ENCODE data around the gene FREY1. TPM values are rescaled to one million over a fixed set of nuclear protein-coding genes. Genes with fewer than 3 reads are reported as not detected.
A peak's percentile ranks its signal among the peaks of the same experiment; 100 is the strongest.

Gene FREY1
- total RNA-seq, 4 donors from 2014 or later: 4.9 TPM; not detected in 3

GRCh38 chr11:45917286-45917622 lies 10.2 kb upstream of the FREY1 start:
- Histone ChIP-seq H3K27ac (peak overlapping the region; percentile 87 to 97 (median 88)), H3K4me3 (peak overlapping the region; percentile 75 to 95 (median 81)), H3K36me3 (peaks cover 0 to 39% (median 0%) of the 10 kb centered on the region in 3 donors), H3K27me3 (peaks cover 0 to 10% of the 10 kb centered on the region in 2 donors), H3K9me3 (no peaks in the 10 kb centered on the region), H3K4me1 (peaks cover 1 to 21% (median 12%) of the 10 kb centered on the region in 4 donors)
- TF ChIP-seq CTCF (IDR thresholded peaks at IDR 0.05): no peak
- no peak for TF ChIP-seq POLR2A (IDR thresholded peaks at IDR 0.05)
- DNase-seq: no peak

GRCh38 chr11:45915446-45915845 lies 8.4 kb upstream of the FREY1 start:
- no peak overlapping the region for H3K27ac ChIP-seq
- TF ChIP-seq POLR2A (IDR thresholded peaks at IDR 0.05) (no peak), CTCF (IDR thresholded peaks at IDR 0.05) (no peak)
- H3K4me3 ChIP-seq: no peak overlapping the region
- no peaks in the 10 kb centered on the region for H3K27me3 ChIP-seq
- H3K9me3 ChIP-seq: no peaks in the 10 kb centered on the region
- H3K4me1 ChIP-seq: peaks cover 0 to 15% (median 6%) of the 10 kb centered on the region in 4 donors
- DNase-seq: no peak
- H3K36me3 ChIP-seq: peaks cover 0 to 57% (median 0%) of the 10 kb centered on the region in 3 donors

GRCh38 chr11:45913942-45914635 lies 7.0 kb upstream of the FREY1 start:
- no peak for DNase-seq
- TF ChIP-seq CTCF (IDR thresholded peaks at IDR 0.05) (no peak), POLR2A (IDR thresholded peaks at IDR 0.05) (no peak)

GRCh38 chr11:45913514-45913913 lies 6.4 kb upstream of the FREY1 start:
- H3K4me1 ChIP-seq: peaks cover 0 to 15% (median 3%) of the 10 kb centered on the region in 4 donors
- no peak overlapping the region for H3K27ac ChIP-seq
- TF ChIP-seq POLR2A (IDR thresholded peaks at IDR 0.05) (no peak), CTCF (IDR thresholded peaks at IDR 0.05) (no peak)
- H3K27me3 ChIP-seq: no peaks in the 10 kb centered on the region
- no peaks in the 10 kb centered on the region for H3K9me3 ChIP-seq
- H3K4me3 ChIP-seq: no peak overlapping the region
- peaks cover 0 to 72% (median 0%) of the 10 kb centered on the region in 3 donors for H3K36me3 ChIP-seq
- no peak for DNase-seq

More at GRCh38 chr11:45913942-45914635, 7.0 kb upstream of the FREY1 start:
- Histone ChIP-seq H3K4me1 (peaks cover 0 to 15% (median 4%) of the 10 kb centered on the region in 4 donors), H3K27me3 (no peaks in the 10 kb centered on the region), H3K4me3 (no peak overlapping the region), H3K9me3 (no peaks in the 10 kb centered on the region), H3K27ac (no peak overlapping the region), H3K36me3 (peaks cover 0 to 70% (median 0%) of the 10 kb centered on the region in 3 donors)

GRCh38 chr11:45910623-45911022 lies 3.6 kb upstream of the FREY1 start:
- TF ChIP-seq POLR2A (IDR thresholded peaks at IDR 0.05) (no peak), CTCF (IDR thresholded peaks at IDR 0.05) (no peak)
- no peaks in the 10 kb centered on the region for H3K9me3 ChIP-seq
- no peak overlapping the region for H3K4me3 ChIP-seq
- peaks cover 0 to 14% (median 0%) of the 10 kb centered on the region in 4 donors for H3K4me1 ChIP-seq
- H3K27me3 ChIP-seq: no peaks in the 10 kb centered on the region
- no peak for DNase-seq
- H3K27ac ChIP-seq: no peak overlapping the region
- peaks cover 0 to 66% (median 0%) of the 10 kb centered on the region in 3 donors for H3K36me3 ChIP-seq

Measured in Peyer's patch (tissue), 4 donors.